ENCODE measurements around the gene ADAM23.
A peak's percentile ranks its signal among the peaks of the same experiment; 100 is the strongest.

DNA sequence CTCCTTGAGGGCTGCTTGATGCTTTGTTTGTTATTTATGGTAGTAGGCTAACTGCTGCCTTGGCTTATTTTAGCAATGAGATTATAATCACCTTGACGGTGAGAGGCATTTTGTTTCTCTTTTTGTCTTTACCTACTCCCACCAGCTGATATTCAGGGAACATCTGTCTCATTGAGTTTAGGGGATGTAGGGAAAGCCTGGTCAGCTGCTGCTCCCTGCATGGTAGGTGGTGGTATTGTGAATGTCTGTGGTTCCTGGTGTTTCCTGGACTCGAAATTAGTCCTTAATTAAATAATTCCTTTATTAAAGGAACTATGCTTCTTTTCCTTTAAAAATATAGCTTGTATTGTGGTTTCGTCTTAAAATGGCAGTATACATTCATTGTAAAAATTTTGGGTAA is 77.8 kb downstream of the ADAM23 start:
- TF ChIP-seq, protein P1, sequence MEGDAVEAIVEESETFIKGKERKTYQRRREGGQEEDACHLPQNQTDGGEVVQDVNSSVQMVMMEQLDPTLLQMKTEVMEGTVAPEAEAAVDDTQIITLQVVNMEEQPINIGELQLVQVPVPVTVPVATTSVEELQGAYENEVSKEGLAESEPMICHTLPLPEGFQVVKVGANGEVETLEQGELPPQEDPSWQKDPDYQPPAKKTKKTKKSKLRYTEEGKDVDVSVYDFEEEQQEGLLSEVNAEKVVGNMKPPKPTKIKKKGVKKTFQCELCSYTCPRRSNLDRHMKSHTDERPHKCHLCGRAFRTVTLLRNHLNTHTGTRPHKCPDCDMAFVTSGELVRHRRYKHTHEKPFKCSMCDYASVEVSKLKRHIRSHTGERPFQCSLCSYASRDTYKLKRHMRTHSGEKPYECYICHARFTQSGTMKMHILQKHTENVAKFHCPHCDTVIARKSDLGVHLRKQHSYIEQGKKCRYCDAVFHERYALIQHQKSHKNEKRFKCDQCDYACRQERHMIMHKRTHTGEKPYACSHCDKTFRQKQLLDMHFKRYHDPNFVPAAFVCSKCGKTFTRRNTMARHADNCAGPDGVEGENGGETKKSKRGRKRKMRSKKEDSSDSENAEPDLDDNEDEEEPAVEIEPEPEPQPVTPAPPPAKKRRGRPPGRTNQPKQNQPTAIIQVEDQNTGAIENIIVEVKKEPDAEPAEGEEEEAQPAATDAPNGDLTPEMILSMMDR (conservative IDR thresholded peaks at IDR 0.05; ENCODE audit: low read depth in 2 of 2), result peak in 1 of 2 experiments; percentile 18; a peak in 1 of 4 replicates
- TF ChIP-seq CREB1 (CRISPR knock-in tag; IDR thresholded peaks at IDR 0.05; ENCODE audit: low read depth) (no peak), POLR2AphosphoS5 (IDR thresholded peaks at IDR 0.05; ENCODE audit: low read depth) (no peak)

Data from GM23338 (cell line).